Gastroesophageal sphincter (tissue), 3 donors: Measurements from ENCODE around the gene KREMEN1.

Source experiments
- CTCF ChIP-seq, 4 experiments: fragments of 200-600 bp in 2 of 4; fragments of 450-650 bp in 2 of 4; sonication (generic) in 1 of 4; IDR thresholded peaks; one replicate each; pipeline ENCODE4 v1.5.1; 2017 to 2019; ENCODE audit warnings: antibody characterized with exemption in 4 of 4, mild to moderate bottlenecking in 2 of 4, moderate library complexity in 2 of 4
- POLR2A ChIP-seq, 2 donors: fragments of 450-650 bp; IDR thresholded peaks; one replicate each; pipeline ENCODE4 v1.6.1; 2017; ENCODE audit warnings: antibody characterized with exemption in 2 of 2, mild to moderate bottlenecking in 2 of 2, moderate library complexity in 1 of 2
- POLR2AphosphoS5 ChIP-seq: sonication (generic); formaldehyde crosslinking; IDR thresholded peaks from one replicate; pipeline ENCODE4 v1.6.1; 2017; ENCODE audit warnings: antibody characterized with exemption

GRCh38 chr22:29093030-29093429, 20.2 kb downstream of the KREMEN1 start:
- TF ChIP-seq CTCF (IDR thresholded peaks at IDR 0.05) (no peak), POLR2A (IDR thresholded peaks at IDR 0.05) (no peak), POLR2AphosphoS5 (no peak)
